ENCODE measurements around the gene SNN. TPM values are rescaled to one million over a fixed set of nuclear protein-coding genes. Genes with fewer than 3 reads are reported as not detected.

SNN gene
- total and polyA plus RNA-seq, 2 of the 4 experiments (the other 2 are of a cell fraction) = 10.0 to 13.0 TPM

DNA sequence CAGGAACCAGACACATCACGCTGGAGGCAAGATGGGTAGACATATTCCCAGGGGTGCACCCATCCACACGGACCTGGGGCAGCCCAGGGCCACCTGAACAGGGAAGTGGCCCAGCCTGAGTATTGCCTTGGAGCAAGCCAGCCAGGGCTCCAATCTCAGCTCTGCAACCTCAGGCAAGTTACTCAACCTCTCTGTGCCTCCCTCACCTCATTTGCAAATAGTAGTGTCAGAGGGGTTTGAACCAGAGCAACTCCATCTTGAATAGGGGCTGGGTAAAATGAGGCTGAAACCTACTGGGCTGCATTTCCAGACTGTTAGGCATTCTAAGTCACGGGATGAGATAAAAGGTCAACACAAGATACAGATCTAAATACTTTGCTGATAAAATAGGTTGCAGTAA lies 35.1 kb upstream of the SNN start:
- H3K9me1 ChIP-seq (ENCODE audit: insufficient read depth, low read length) = peaks cover 12% of the 10 kb centered on the region
- ChIA-PET POLR2A (ENCODE audit: unreplicated experiment) (no interaction called here), CTCF (no interaction called here)
- dilution Hi-C loops (cut with HindIII; ENCODE audit: low sequenced_read_pairs, unreplicated experiment) (no loop called here), in situ Hi-C loops (cut with MboI; ENCODE audit: low sequenced_read_pairs) (no loop called here), intact Hi-C loops (cut with micrococcal nuclease) (no loop called here)
- H3K27ac ChIP-seq (ENCODE audit: insufficient read depth, low read length) = peak overlapping the region; percentile 98
- BruUV-seq (replicated peaks) = no TSS peak
- H3K9me3 ChIP-seq (ENCODE audit: control insufficient read depth, insufficient read depth, low read length) = no peaks in the 10 kb centered on the region
- 70% methylated on average over 2 of the region's 3 CpGs; no CpG with 5 or more reads in 1 of the 2 experiments for WGBS, 2 experiments (ENCODE audit: extremely low coverage in 2 of 2, insufficient read length in 1 of 2)
- no peaks in the 10 kb centered on the region for H3K36me3 ChIP-seq (ENCODE audit: control insufficient read depth, insufficient read depth, low read length)
- peak overlapping the region; percentile 99 for H2AK5ac ChIP-seq (ENCODE audit: low read depth, low read length)
- peak overlapping the region; percentile 99 for H3K18ac ChIP-seq (ENCODE audit: low read depth, low read length)
- peak overlapping the region; percentile 99 for H2BK15ac ChIP-seq (ENCODE audit: low read depth, low read length)
- peak overlapping the region; percentile 67 for H3K4me2 ChIP-seq (ENCODE audit: low read depth, low read length)
- H3K4me3 ChIP-seq (ENCODE audit: insufficient read depth, low read depth, low read length) = no peak overlapping the region
- peak overlapping the region; percentile 98 for H2BK20ac ChIP-seq (ENCODE audit: low read depth, low read length)
- DNase-seq = no peak
- peak overlapping the region; percentile 99 for H3K4ac ChIP-seq (ENCODE audit: low read depth, low read length)
- H3K9ac ChIP-seq (ENCODE audit: low read depth, low read length) = peak overlapping the region; percentile 88
- peaks cover 34% of the 10 kb centered on the region for H3K4me1 ChIP-seq (ENCODE audit: control insufficient read depth, insufficient read depth, low read length)
- H2BK5ac ChIP-seq (ENCODE audit: low read depth, low read length, poor library complexity, severe bottlenecking) = peak overlapping the region; percentile 94
- H4K5ac ChIP-seq (ENCODE audit: low read depth, low read length) = peak overlapping the region; percentile 100
- no peaks in the 10 kb centered on the region; a peak in 1 of 4 replicates for H3K79me1 ChIP-seq (ENCODE audit: low read depth in 1 of 2, low read length in 2 of 2)
- peak overlapping the region; percentile 100 for H2BK120ac ChIP-seq (ENCODE audit: low read depth, low read length)
- TF ChIP-seq MXI1 (IDR thresholded peaks at IDR 0.05; ENCODE audit: borderline replicate concordance, low read depth, low read length) (no peak), CHD1 (IDR thresholded peaks at IDR 0.05; ENCODE audit: low read depth, low read length) (no peak), MAZ (IDR thresholded peaks at IDR 0.05; ENCODE audit: borderline replicate concordance, low read depth, low read length) (no peak), RFX5 (IDR thresholded peaks at IDR 0.05; ENCODE audit: low read depth, low read length) (no peak), CEBPB (IDR thresholded peaks at IDR 0.05; ENCODE audit: low read depth, low read length) (no peak), POLR2A (IDR thresholded peaks at IDR 0.05; ENCODE audit: low read depth, low read length) (no peak), RAD21 (IDR thresholded peaks at IDR 0.05; ENCODE audit: low read length) (no peak), MAFK (IDR thresholded peaks at IDR 0.05; ENCODE audit: low read depth, low read length) (no peak), RCOR1 (IDR thresholded peaks at IDR 0.05; ENCODE audit: insufficient replicate concordance, low read length) (no peak)
- TF ChIP-seq, protein P1, sequence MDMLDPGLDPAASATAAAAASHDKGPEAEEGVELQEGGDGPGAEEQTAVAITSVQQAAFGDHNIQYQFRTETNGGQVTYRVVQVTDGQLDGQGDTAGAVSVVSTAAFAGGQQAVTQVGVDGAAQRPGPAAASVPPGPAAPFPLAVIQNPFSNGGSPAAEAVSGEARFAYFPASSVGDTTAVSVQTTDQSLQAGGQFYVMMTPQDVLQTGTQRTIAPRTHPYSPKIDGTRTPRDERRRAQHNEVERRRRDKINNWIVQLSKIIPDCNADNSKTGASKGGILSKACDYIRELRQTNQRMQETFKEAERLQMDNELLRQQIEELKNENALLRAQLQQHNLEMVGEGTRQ (IDR thresholded peaks at IDR 0.05; ENCODE audit: low read depth, low read length) = no peak
- TF ChIP-seq, protein P2, sequence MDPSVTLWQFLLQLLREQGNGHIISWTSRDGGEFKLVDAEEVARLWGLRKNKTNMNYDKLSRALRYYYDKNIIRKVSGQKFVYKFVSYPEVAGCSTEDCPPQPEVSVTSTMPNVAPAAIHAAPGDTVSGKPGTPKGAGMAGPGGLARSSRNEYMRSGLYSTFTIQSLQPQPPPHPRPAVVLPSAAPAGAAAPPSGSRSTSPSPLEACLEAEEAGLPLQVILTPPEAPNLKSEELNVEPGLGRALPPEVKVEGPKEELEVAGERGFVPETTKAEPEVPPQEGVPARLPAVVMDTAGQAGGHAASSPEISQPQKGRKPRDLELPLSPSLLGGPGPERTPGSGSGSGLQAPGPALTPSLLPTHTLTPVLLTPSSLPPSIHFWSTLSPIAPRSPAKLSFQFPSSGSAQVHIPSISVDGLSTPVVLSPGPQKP (IDR thresholded peaks at IDR 0.05; ENCODE audit: borderline replicate concordance, low read depth, low read length) = no peak
- TF ChIP-seq, protein P3, sequence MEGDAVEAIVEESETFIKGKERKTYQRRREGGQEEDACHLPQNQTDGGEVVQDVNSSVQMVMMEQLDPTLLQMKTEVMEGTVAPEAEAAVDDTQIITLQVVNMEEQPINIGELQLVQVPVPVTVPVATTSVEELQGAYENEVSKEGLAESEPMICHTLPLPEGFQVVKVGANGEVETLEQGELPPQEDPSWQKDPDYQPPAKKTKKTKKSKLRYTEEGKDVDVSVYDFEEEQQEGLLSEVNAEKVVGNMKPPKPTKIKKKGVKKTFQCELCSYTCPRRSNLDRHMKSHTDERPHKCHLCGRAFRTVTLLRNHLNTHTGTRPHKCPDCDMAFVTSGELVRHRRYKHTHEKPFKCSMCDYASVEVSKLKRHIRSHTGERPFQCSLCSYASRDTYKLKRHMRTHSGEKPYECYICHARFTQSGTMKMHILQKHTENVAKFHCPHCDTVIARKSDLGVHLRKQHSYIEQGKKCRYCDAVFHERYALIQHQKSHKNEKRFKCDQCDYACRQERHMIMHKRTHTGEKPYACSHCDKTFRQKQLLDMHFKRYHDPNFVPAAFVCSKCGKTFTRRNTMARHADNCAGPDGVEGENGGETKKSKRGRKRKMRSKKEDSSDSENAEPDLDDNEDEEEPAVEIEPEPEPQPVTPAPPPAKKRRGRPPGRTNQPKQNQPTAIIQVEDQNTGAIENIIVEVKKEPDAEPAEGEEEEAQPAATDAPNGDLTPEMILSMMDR (conservative IDR thresholded peaks at IDR 0.05; ENCODE audit: low read depth, low read length) = no peak
- no peaks in the 10 kb centered on the region for H4K20me1 ChIP-seq (ENCODE audit: insufficient read depth, low read length)
- no peak for ATAC-seq (ENCODE audit: low read depth)
- H3K23ac ChIP-seq (ENCODE audit: low read depth, low read length) = peak overlapping the region; percentile 92
- H3K14ac ChIP-seq (replicated peaks; ENCODE audit: low read depth, low read length) = peak overlapping the region; percentile 98
- peak overlapping the region; percentile 82 for H3K56ac ChIP-seq (ENCODE audit: extremely low read depth, insufficient read depth, low read length)
- H4K91ac ChIP-seq (ENCODE audit: insufficient read depth, low read depth, low read length) = peak overlapping the region; percentile 100
- peak overlapping the region; percentile 98 for H2AK9ac ChIP-seq (replicated peaks; ENCODE audit: low read depth, low read length, poor library complexity)
- H2AFZ ChIP-seq (replicated peaks; ENCODE audit: low read length, poor library complexity) = peak overlapping the region; percentile 93
- peak overlapping the region; percentile 88 to 99 for H4K8ac ChIP-seq (ENCODE audit: low read depth in 2 of 2, low read length in 2 of 2)
- H3K27me3 ChIP-seq (ENCODE audit: control insufficient read depth, insufficient read depth, low read length) = no peaks in the 10 kb centered on the region
